Measurements from ENCODE around the gene ZRSR2. TPM values are rescaled to one million over a fixed set of nuclear protein-coding genes. Genes with fewer than 3 reads are reported as not detected.
A peak's percentile ranks its signal among the peaks of the same experiment; 100 is the strongest.
"Not testable (repeated sequence)": the region's sequence is repeated elsewhere in the genome, so short reads cannot be mapped to it uniquely, and the experiment has no call there.

Gene ZRSR2
- 6.0 and 7.1 TPM in 2 replicates for total RNA-seq

GRCh38 chrX:15789979-15790768, at the start of gene ZRSR2:
Gene ZRSR2, plus strand, starts transcription at chrX:15790484. Its CDS starts 12 bp downstream, at chrX:15790496.
- TF ChIP-seq CTCF (IDR thresholded peaks at IDR 0.05; ENCODE audit: insufficient read depth, low read length, poor library complexity, severe bottlenecking): no peak
- no peaks in the 10 kb centered on the region for H3K36me3 ChIP-seq (ENCODE audit: control insufficient read depth, insufficient read depth, low read length)
- peak; percentile 51 for DNase-seq (ENCODE audit: low read depth)
- no peaks in the 10 kb centered on the region for H3K27me3 ChIP-seq (ENCODE audit: control insufficient read depth, insufficient read depth, low read length)
- H3K4me3 ChIP-seq (ENCODE audit: low read depth, low read length): peak within 1 kb of the TSS; percentile 85

- DNase-seq (ENCODE audit: low read depth): no peak
- no peaks in the 10 kb centered on the region for H3K27me3 ChIP-seq (ENCODE audit: control insufficient read depth, insufficient read depth, low read length)
- H3K36me3 ChIP-seq (ENCODE audit: control insufficient read depth, insufficient read depth, low read length): no peaks in the 10 kb centered on the region
- no peak for TF ChIP-seq CTCF (IDR thresholded peaks at IDR 0.05; ENCODE audit: insufficient read depth, low read length, poor library complexity, severe bottlenecking)
- H3K4me3 ChIP-seq (ENCODE audit: low read depth, low read length): no peak overlapping the region
Measured at GRCh38 chrX:15744181-15744867, 46.0 kb upstream of the ZRSR2 start.

GRCh38 chrX:15745179-15745578, 45.1 kb upstream of the ZRSR2 start:
- Histone ChIP-seq H3K27me3 (ENCODE audit: control insufficient read depth, insufficient read depth, low read length) (no peaks in the 10 kb centered on the region), H3K4me3 (ENCODE audit: low read depth, low read length) (no peak overlapping the region), H3K36me3 (ENCODE audit: control insufficient read depth, insufficient read depth, low read length) (no peaks in the 10 kb centered on the region)
- TF ChIP-seq CTCF (IDR thresholded peaks at IDR 0.05; ENCODE audit: insufficient read depth, low read length, poor library complexity, severe bottlenecking): no peak
- no peak for DNase-seq (ENCODE audit: low read depth)

GRCh38 chrX:15746651-15747050, 43.6 kb upstream of the ZRSR2 start:
- not testable (repeated sequence) for DNase-seq (ENCODE audit: low read depth); H3K27me3 ChIP-seq (ENCODE audit: control insufficient read depth, insufficient read depth, low read length); H3K36me3 ChIP-seq (ENCODE audit: control insufficient read depth, insufficient read depth, low read length)

GRCh38 chrX:15747626-15748173, 42.6 kb upstream of the ZRSR2 start:
- no peak overlapping the region for H3K4me3 ChIP-seq (ENCODE audit: low read depth, low read length)
- no peak for DNase-seq (ENCODE audit: low read depth)
- TF ChIP-seq CTCF (IDR thresholded peaks at IDR 0.05; ENCODE audit: insufficient read depth, low read length, poor library complexity, severe bottlenecking): no peak
- H3K27me3 ChIP-seq (ENCODE audit: control insufficient read depth, insufficient read depth, low read length): no peaks in the 10 kb centered on the region
- peaks cover 1% of the 10 kb centered on the region for H3K36me3 ChIP-seq (ENCODE audit: control insufficient read depth, insufficient read depth, low read length)

More at GRCh38 chrX:15746651-15747050, 43.6 kb upstream of the ZRSR2 start:
- not testable (repeated sequence) for H3K4me3 ChIP-seq (ENCODE audit: low read depth, low read length)

- no peak for TF ChIP-seq CTCF (IDR thresholded peaks at IDR 0.05; ENCODE audit: insufficient read depth, low read length, poor library complexity, severe bottlenecking)
- DNase-seq (ENCODE audit: low read depth): no peak
Measured at GRCh38 chrX:15748841-15749240, 41.4 kb upstream of the ZRSR2 start.

More at GRCh38 chrX:15748841-15749240, 41.4 kb upstream of the ZRSR2 start:
- Histone ChIP-seq H3K4me3 (ENCODE audit: low read depth, low read length) (no peak overlapping the region), H3K27me3 (ENCODE audit: control insufficient read depth, insufficient read depth, low read length) (no peaks in the 10 kb centered on the region), H3K36me3 (ENCODE audit: control insufficient read depth, insufficient read depth, low read length) (peaks cover 1% of the 10 kb centered on the region)
